ENCODE data around the gene SLC27A4. TPM values are rescaled to one million over a fixed set of nuclear protein-coding genes. Genes with fewer than 3 reads are reported as not detected.

Gene SLC27A4
- total and polyA plus RNA-seq, 2 of the 13 experiments (the other 11 are each of a cell fraction or from before 2014, with no cell fraction given) = 10.6 to 18.8 TPM

GRCh38 chr9:128370752-128371629, 30.7 kb downstream of the SLC27A4 start, which contains the start of gene URM1 (continued):
- TF ChIP-seq ZNF768 (CRISPR knock-in tag; IDR thresholded peaks at IDR 0.05) = 0 out of 2 replicates have a peak, but pooled peaks have one; percentile 12
- no peak for TF ChIP-seq ZFP36L2 (CRISPR knock-in tag; IDR thresholded peaks at IDR 0.05)
- TF ChIP-seq POLR2G (IDR thresholded peaks at IDR 0.05; ENCODE audit: low read depth, low read length) = peak; percentile 91
- TF ChIP-seq DMTF1 (CRISPR knock-in tag; IDR thresholded peaks at IDR 0.05) = no peak
- TF ChIP-seq, protein P1, sequence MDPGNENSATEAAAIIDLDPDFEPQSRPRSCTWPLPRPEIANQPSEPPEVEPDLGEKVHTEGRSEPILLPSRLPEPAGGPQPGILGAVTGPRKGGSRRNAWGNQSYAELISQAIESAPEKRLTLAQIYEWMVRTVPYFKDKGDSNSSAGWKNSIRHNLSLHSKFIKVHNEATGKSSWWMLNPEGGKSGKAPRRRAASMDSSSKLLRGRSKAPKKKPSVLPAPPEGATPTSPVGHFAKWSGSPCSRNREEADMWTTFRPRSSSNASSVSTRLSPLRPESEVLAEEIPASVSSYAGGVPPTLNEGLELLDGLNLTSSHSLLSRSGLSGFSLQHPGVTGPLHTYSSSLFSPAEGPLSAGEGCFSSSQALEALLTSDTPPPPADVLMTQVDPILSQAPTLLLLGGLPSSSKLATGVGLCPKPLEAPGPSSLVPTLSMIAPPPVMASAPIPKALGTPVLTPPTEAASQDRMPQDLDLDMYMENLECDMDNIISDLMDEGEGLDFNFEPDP (CRISPR knock-in tag; conservative IDR thresholded peaks at IDR 0.05) = no peak
- TF ChIP-seq JUND (CRISPR knock-in tag; IDR thresholded peaks at IDR 0.05) = no peak; the same call in 1 of the 2 replicates
- TF ChIP-seq, protein P2, sequence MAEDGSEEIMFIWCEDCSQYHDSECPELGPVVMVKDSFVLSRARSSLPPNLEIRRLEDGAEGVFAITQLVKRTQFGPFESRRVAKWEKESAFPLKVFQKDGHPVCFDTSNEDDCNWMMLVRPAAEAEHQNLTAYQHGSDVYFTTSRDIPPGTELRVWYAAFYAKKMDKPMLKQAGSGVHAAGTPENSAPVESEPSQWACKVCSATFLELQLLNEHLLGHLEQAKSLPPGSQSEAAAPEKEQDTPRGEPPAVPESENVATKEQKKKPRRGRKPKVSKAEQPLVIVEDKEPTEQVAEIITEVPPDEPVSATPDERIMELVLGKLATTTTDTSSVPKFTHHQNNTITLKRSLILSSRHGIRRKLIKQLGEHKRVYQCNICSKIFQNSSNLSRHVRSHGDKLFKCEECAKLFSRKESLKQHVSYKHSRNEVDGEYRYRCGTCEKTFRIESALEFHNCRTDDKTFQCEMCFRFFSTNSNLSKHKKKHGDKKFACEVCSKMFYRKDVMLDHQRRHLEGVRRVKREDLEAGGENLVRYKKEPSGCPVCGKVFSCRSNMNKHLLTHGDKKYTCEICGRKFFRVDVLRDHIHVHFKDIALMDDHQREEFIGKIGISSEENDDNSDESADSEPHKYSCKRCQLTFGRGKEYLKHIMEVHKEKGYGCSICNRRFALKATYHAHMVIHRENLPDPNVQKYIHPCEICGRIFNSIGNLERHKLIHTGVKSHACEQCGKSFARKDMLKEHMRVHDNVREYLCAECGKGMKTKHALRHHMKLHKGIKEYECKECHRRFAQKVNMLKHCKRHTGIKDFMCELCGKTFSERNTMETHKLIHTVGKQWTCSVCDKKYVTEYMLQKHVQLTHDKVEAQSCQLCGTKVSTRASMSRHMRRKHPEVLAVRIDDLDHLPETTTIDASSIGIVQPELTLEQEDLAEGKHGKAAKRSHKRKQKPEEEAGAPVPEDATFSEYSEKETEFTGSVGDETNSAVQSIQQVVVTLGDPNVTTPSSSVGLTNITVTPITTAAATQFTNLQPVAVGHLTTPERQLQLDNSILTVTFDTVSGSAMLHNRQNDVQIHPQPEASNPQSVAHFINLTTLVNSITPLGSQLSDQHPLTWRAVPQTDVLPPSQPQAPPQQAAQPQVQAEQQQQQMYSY (CRISPR knock-in tag; IDR thresholded peaks at IDR 0.05) = no peak
- TF ChIP-seq STAT6 (CRISPR knock-in tag; IDR thresholded peaks at IDR 0.05; ENCODE audit: borderline replicate concordance) = no peak
- TF ChIP-seq SYNCRIP (IDR thresholded peaks at IDR 0.05; ENCODE audit: insufficient read depth, low read depth, low read length) = no peak
- TF ChIP-seq, protein P3, sequence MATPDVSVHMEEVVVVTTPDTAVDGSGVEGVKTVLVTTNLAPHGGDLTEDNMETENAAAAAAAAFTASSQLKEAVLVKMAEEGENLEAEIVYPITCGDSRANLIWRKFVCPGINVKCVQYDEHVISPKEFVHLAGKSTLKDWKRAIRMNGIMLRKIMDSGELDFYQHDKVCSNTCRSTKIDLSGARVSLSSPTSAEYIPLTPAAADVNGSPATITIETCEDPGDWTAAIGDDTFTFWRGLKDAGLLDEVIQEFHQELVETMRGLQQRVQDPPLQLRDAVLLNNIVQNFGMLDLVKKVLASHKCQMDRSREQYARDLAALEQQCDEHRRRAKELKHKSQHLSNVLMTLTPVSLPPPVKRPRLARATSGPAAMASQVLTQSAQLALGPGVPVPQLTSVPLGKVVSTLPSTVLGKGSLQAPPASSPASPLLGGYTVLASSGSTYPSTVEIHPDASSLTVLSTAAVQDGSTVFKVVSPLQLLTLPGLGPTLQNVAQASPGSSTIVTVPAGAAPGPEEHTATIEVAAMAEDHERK (CRISPR knock-in tag; IDR thresholded peaks at IDR 0.05; ENCODE audit: low read depth) = no peak
- TF ChIP-seq, protein P4, sequence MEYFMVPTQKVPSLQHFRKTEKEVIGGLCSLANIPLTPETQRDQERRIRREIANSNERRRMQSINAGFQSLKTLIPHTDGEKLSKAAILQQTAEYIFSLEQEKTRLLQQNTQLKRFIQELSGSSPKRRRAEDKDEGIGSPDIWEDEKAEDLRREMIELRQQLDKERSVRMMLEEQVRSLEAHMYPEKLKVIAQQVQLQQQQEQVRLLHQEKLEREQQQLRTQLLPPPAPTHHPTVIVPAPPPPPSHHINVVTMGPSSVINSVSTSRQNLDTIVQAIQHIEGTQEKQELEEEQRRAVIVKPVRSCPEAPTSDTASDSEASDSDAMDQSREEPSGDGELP (IDR thresholded peaks at IDR 0.05; ENCODE audit: borderline replicate concordance, low read depth) = peak; percentile 93
